Activated T-cell treated with anti-CD3 and anti-CD28 coated beads, Interleukin-2, amount 50 U/mL, for 4 hours (primary cell): ENCODE measurements around the gene KRI1. TPM values are rescaled to one million over a fixed set of nuclear protein-coding genes. Genes with fewer than 3 reads are reported as not detected.

ENCODE experiments used
- ATAC-seq, 2 donors: fragments of 200-7000 bp; cut with Tn5 transposase; one replicate each; pipeline ENCODE4 v1.10.0; 2021
- DNase-seq: peaks from one replicate; pipeline ENCODE4 v3.0.0-alpha.2; 2020
- H3K27me3 Mint-ChIP-seq: one replicate; pipeline ENCODE4 v1.8.0; 2021; ENCODE audit warnings: low read depth, mixed read lengths
- H3K36me3 Mint-ChIP-seq: one replicate; pipeline ENCODE4 v1.8.0; 2022; ENCODE audit warnings: mixed read lengths; ENCODE audit not compliant: insufficient read depth
- H3K4me1 Mint-ChIP-seq: one replicate; pipeline ENCODE4 v1.8.0; 2021; ENCODE audit warnings: low read depth, mixed read lengths
- H3K4me3 Mint-ChIP-seq: one replicate; pipeline ENCODE4 v1.8.0; 2021; ENCODE audit warnings: mild to moderate bottlenecking, moderate library complexity, mixed read lengths
- H3K9me3 Mint-ChIP-seq: one replicate; pipeline ENCODE4 v1.8.0; 2021; ENCODE audit warnings: mixed read lengths
- total RNA-seq, 3 donors: library from RNA; stranded (reverse); gene quantifications; one replicate each; pipeline ENCODE4 v1.2.1, GENCODE V29; 2021

Gene KRI1
- total RNA-seq, 3 donors from 2014 or later: 74.2 to 95.4 (median 87.4) TPM

DNA sequence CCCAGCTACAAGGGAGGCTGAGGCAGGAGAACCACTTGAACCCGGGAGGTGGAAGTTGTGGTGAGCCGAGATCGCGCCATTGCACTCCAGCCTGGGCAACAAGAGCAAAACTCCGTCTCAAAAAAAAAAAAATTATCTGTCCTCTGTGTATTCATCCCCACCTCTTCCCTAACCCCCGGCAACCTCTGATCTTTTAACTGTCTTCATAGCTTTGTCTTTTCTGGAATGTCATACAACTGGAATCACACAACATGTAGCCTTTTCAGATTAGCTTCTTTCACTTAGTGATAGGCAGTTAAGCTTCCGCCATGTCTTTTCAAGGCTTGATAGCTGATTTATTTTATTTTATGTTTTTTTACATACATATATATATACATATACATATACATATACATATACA is 40.2 kb downstream of the KRI1 start:
- DNase-seq (no peak), ATAC-seq (no peak)
- Mint-ChIP-seq H3K36me3 (no peaks in the 10 kb centered on the region), H3K9me3 (no peaks in the 10 kb centered on the region), H3K27me3 (peaks cover 2% of the 10 kb centered on the region), H3K4me3 (no peak overlapping the region), H3K4me1 (no peaks in the 10 kb centered on the region)

GRCh38 chr19:10523135-10523636 is 42.6 kb downstream of the KRI1 start:
- DNase-seq (no peak), ATAC-seq (no peak)
- Mint-ChIP-seq H3K4me3 (no peak overlapping the region), H3K4me1 (peaks cover 17% of the 10 kb centered on the region), H3K27me3 (peaks cover 21% of the 10 kb centered on the region), H3K36me3 (no peaks in the 10 kb centered on the region), H3K9me3 (no peaks in the 10 kb centered on the region)

GRCh38 chr19:10521461-10522171 is 44.2 kb downstream of the KRI1 start:
- Mint-ChIP-seq H3K9me3 (no peaks in the 10 kb centered on the region), H3K4me1 (peaks cover 24% of the 10 kb centered on the region), H3K27me3 (peaks cover 28% of the 10 kb centered on the region), H3K36me3 (no peaks in the 10 kb centered on the region), H3K4me3 (no peak overlapping the region)
- no peak for DNase-seq
- no peak for ATAC-seq

GRCh38 chr19:10520652-10521318 is 45.0 kb downstream of the KRI1 start:
- peaks cover 36% of the 10 kb centered on the region for H3K27me3 Mint-ChIP-seq
- no peaks in the 10 kb centered on the region for H3K36me3 Mint-ChIP-seq
- no peaks in the 10 kb centered on the region for H3K9me3 Mint-ChIP-seq
- H3K4me3 Mint-ChIP-seq: no peak overlapping the region
- DNase-seq (no peak), ATAC-seq (no peak)
- H3K4me1 Mint-ChIP-seq: peaks cover 28% of the 10 kb centered on the region

DNA sequence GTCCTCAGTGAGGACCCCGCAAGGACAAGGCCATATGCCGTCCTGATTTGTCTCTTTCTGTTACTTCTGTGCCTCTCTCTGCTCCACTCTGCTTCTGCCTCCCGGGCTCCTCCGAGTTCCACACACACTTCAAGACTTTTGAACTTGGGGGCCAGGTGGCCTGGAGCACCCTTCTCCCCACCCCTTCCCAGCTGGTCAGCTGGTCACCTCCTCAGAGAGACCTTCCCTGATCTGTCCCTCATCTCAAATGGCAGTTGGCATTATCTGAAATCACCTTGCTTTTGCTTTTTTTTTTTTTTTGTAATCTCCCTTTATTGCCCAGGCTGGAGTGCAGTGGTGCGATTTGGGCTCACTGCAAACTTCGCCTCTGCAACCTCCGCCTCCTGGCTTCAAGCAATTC is 46.4 kb downstream of the KRI1 start:
- ATAC-seq (no peak), DNase-seq (no peak)
- no peaks in the 10 kb centered on the region for H3K36me3 Mint-ChIP-seq
- no peaks in the 10 kb centered on the region for H3K9me3 Mint-ChIP-seq
- H3K4me1 Mint-ChIP-seq: peaks cover 30% of the 10 kb centered on the region
- peaks cover 49% of the 10 kb centered on the region for H3K27me3 Mint-ChIP-seq
- peak overlapping the region; percentile 78 for H3K4me3 Mint-ChIP-seq

- ATAC-seq: no peak
- Mint-ChIP-seq H3K36me3 (no peaks in the 10 kb centered on the region), H3K9me3 (no peaks in the 10 kb centered on the region), H3K4me1 (peaks cover 32% of the 10 kb centered on the region), H3K4me3 (peak overlapping the region; percentile 78), H3K27me3 (peaks cover 53% of the 10 kb centered on the region)
- no peak for DNase-seq
Observed at GRCh38 chr19:10518444-10519361, 47.1 kb downstream of the KRI1 start.

DNA sequence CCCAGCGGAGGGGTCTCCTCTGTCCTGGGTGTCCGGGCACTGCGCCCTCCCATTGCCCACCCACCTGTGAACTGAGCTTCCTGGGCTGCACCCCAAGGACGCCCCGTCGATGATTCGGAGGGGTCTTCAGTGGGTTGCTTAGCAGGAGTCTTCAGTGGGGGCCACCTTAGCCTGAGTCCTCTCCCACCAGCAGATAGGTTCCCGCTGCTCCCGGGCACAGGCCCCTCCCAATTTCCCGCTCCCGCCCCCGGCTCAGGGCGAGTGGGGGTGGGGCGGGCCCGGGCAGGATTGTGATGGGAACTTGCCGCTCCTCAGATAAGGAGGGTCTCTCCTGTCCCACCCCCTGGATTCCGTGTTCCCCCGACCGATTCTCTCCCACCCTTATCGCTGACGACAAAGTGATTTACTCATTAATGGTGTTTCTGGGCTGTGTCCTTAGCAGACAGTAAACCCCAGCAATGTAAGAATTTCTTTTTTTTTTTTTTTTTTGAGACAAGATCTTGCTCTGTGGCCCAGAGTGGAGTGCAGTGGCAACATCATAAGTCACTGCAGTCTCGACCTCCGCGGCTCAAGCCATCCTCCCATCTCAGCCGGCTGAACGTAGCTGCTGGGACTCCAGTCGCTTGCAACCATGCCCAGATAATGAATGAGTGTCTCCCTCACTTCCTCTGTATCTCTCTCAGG is 47.9 kb downstream of the KRI1 start:
- ATAC-seq (peak; percentile 9 to 14), DNase-seq (no peak)
- peaks cover 38% of the 10 kb centered on the region for H3K4me1 Mint-ChIP-seq
- H3K27me3 Mint-ChIP-seq: peaks cover 61% of the 10 kb centered on the region
- H3K9me3 Mint-ChIP-seq: no peaks in the 10 kb centered on the region
- H3K4me3 Mint-ChIP-seq: peak overlapping the region; percentile 78
- no peaks in the 10 kb centered on the region for H3K36me3 Mint-ChIP-seq

- Mint-ChIP-seq H3K4me3 (peak within 1 kb of the TSS; percentile 78), H3K4me1 (peaks cover 38% of the 10 kb centered on the region), H3K36me3 (no peaks in the 10 kb centered on the region), H3K9me3 (no peaks in the 10 kb centered on the region), H3K27me3 (peaks cover 62% of the 10 kb centered on the region)
- ATAC-seq (peak; percentile 9 to 33), DNase-seq (no peak)
Observed at GRCh38 chr19:10517361-10517759, 48.5 kb downstream of the KRI1 start, which contains the start of gene S1PR5. TSS of gene S1PR5 (minus strand) at chr19:10517447. CDS start at chr19:10515011, 2,436 bp downstream.

- H3K9me3 Mint-ChIP-seq: no peaks in the 10 kb centered on the region
- H3K4me1 Mint-ChIP-seq: peaks cover 38% of the 10 kb centered on the region
- H3K4me3 Mint-ChIP-seq: peak overlapping the region; percentile 72
- ATAC-seq: no peak
- no peak for DNase-seq
- peaks cover 62% of the 10 kb centered on the region for H3K27me3 Mint-ChIP-seq
- no peaks in the 10 kb centered on the region for H3K36me3 Mint-ChIP-seq
Observed at GRCh38 chr19:10516671-10517286, 49.0 kb downstream of the KRI1 start.

- Mint-ChIP-seq H3K9me3 (no peaks in the 10 kb centered on the region), H3K4me1 (peaks cover 38% of the 10 kb centered on the region), H3K36me3 (no peaks in the 10 kb centered on the region), H3K27me3 (peaks cover 63% of the 10 kb centered on the region), H3K4me3 (peak overlapping the region; percentile 72)
- no peak for DNase-seq
- ATAC-seq: no peak
Observed at GRCh38 chr19:10516064-10516385, 49.8 kb downstream of the KRI1 start.

DNA sequence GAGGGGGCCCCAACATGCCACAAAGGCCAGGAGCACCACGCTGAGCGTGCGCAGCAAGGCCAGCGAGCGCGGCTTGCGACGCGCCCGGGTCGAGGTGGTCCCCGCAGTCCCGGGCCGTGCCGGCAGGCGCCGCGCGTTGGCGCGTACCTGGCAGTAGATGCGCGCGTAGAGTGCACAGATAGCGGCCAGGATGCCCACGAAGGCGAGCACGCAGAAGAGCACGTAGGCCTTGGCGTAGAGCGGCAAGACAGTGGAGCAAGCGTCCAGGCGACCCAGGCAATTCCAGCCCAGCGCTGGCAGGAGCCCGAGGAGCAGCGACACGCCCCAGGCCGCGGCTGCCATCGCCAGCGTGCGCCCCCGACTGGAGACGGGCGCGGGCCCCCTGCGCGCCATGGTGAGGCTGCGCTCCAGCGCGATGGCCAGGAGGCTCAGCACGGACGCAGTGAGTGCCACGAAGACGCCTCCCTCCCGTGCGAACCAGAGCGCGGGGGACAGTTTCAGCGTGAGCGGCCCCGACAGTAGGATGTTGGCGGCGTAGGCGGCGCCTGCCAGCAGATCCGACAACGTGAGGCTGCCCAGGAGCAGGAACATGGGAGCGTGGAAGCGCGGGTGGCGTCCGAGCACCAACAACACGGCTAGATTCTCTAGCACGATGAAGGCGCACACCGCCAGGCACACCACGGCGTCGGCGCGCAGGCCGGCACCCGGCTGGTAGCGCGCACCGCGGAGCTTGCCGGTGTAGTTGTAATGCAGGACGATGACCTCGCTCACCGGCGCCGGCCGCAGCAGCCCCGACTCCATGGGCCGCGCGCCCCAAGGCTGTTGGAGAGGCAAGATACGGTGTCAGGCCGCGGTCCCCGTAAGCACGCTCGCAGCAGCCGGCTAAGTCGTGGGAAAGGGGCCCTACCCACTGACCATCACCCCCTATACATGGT is 51.3 kb downstream of the KRI1 start:
- DNase-seq (peak; percentile 25), ATAC-seq (peak; percentile 74 to 75)
- peak overlapping the region; percentile 72 for H3K4me3 Mint-ChIP-seq
- H3K36me3 Mint-ChIP-seq: no peaks in the 10 kb centered on the region
- no peaks in the 10 kb centered on the region for H3K9me3 Mint-ChIP-seq
- H3K27me3 Mint-ChIP-seq: peaks cover 55% of the 10 kb centered on the region
- H3K4me1 Mint-ChIP-seq: peaks cover 39% of the 10 kb centered on the region

- ATAC-seq: no peak
- H3K27me3 Mint-ChIP-seq: peaks cover 43% of the 10 kb centered on the region
- H3K4me3 Mint-ChIP-seq: peak overlapping the region; percentile 42
- H3K4me1 Mint-ChIP-seq: peaks cover 32% of the 10 kb centered on the region
- no peaks in the 10 kb centered on the region for H3K36me3 Mint-ChIP-seq
- DNase-seq: no peak
- H3K9me3 Mint-ChIP-seq: no peaks in the 10 kb centered on the region
Observed at GRCh38 chr19:10513223-10513622, 52.6 kb downstream of the KRI1 start.
